Esophagus squamous epithelium (tissue), 5 donors: Measurements from ENCODE around the gene EDN3. TPM values are rescaled to one million over a fixed set of nuclear protein-coding genes. Genes with fewer than 3 reads are reported as not detected.

ENCODE experiments used
- DNase-seq: peaks from one replicate; lab custom pipeline; 2025; lab: John Stamatoyannopoulos, UW
- H3K27ac ChIP-seq, 4 donors: fragments of 200-600 bp; sonication (generic); one replicate each; pipeline ENCODE4 v1.5.1; 2016 to 2019; ENCODE audit warnings: mild to moderate bottlenecking in 1 of 4
- H3K27me3 ChIP-seq, 4 donors: fragments of 200-600 bp; sonication (generic); 1 replicate in 3 of 4; 2 replicates in 1 of 4; pipeline versions ENCODE4 v1.5.1 to v1.6.0; 2017 to 2021; ENCODE audit warnings: antibody characterized with exemption in 1 of 4
- H3K36me3 ChIP-seq, 3 donors: fragments of 200-600 bp; sonication (generic); one replicate each; pipeline ENCODE4 v1.5.1; 2016 to 2019
- H3K4me1 ChIP-seq, 3 donors: fragments of 200-600 bp; sonication (generic); one replicate each; pipeline ENCODE4 v1.5.1; 2017 to 2019
- H3K4me3 ChIP-seq, 4 donors: fragments of 200-600 bp; sonication (generic); 1 replicate in 3 of 4; 2 replicates in 1 of 4; pipeline ENCODE4 v1.5.1; 2016 to 2019; ENCODE audit warnings: mild to moderate bottlenecking in 2 of 4, moderate library complexity in 1 of 4
- H3K9me3 ChIP-seq, 3 donors: fragments of 200-600 bp; sonication (generic); one replicate each; pipeline ENCODE4 v1.5.1; 2016 to 2019
- CTCF ChIP-seq, 6 experiments: fragments of 450-650 bp in 4 of 6; fragments of 200-600 bp in 2 of 6; sonication (generic) in 2 of 6; IDR thresholded peaks; one replicate each; pipeline ENCODE4 v1.5.1; 2016 to 2019; ENCODE audit warnings: antibody characterized with exemption in 6 of 6, mild to moderate bottlenecking in 4 of 6, moderate library complexity in 4 of 6
- POLR2A ChIP-seq, 4 donors: fragments of 450-650 bp; IDR thresholded peaks; one replicate each; pipeline ENCODE4 v1.6.1; 2017; ENCODE audit warnings: antibody characterized with exemption in 4 of 4, mild to moderate bottlenecking in 4 of 4, moderate library complexity in 3 of 4
- WGBS, 2 donors: methylation state at CpG; one replicate each; pipeline ENCODE4 v1.1.5; 2018; 5-methylcytosine and 5-hydroxymethylcytosine counted together
- intact Hi-C: fragments of 100-400 bp; cut with DNase I; formaldehyde crosslinking; loops from one replicate; pipeline ENCODE4 v1.15.0; 2022
- total RNA-seq, 4 donors: library from RNA; depleted of rRNA; stranded (reverse); fragments of >200 nt; gene quantifications; one replicate each; pipeline ENCODE4 v1.1.0, GENCODE V29; 2016
- donor health status: DM: yes; HTN: yes; CAD: no.

The EDN3 gene
- total RNA-seq, 4 donors from 2014 or later, result 7.5 to 65.2 (median 16.6) TPM

- WGBS, 2 donors, result 82 to 89% methylated on average over 13 of the region's 13 CpGs
- DNase-seq, result no peak
- intact Hi-C loops, result no loop called here
Measured at GRCh38 chr20:59316911-59317731, 16.7 kb downstream of the EDN3 start.

DNA sequence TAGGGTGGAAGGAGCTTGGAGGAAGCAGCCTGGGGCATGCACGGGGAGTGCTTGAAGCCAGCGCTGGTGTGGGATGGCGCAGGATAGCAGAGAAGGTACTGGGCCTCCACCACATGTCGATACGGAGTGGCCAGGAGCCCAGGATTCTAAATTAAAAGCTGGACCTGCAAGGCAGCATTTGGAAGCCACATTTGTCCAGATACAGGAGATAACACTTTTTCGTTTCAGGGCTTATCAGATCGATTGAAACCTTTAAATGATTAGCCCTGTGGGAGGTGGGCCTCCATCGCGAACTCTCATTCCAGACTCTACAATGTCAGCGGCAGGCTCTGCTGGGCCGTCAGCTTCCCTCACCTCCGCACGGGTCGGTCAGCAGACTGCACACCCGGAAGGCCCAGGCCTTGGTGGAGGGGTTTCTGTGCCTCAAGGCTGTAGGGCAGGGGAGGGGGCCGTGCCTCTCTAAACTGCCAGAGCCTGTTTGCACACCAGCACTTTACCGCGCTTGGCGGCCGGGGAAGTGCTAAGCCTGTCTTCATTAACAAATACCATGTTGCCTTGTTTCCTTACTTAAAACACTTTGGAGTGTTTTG lies 17.9 kb downstream of the EDN3 start:
- intact Hi-C loops, result no loop called here
- H3K27me3 ChIP-seq, result no peaks in the 10 kb centered on the region
- H3K4me1 ChIP-seq, result peaks cover 0 to 37% (median 5%) of the 10 kb centered on the region in 3 donors
- peaks cover 0 to 51% (median 0%) of the 10 kb centered on the region in 3 donors for H3K36me3 ChIP-seq
- H3K9me3 ChIP-seq, result no peaks in the 10 kb centered on the region
- no peak for DNase-seq
- no peak overlapping the region for H3K27ac ChIP-seq
- H3K4me3 ChIP-seq, result no peak overlapping the region
- TF ChIP-seq POLR2A (IDR thresholded peaks at IDR 0.05) (no peak), CTCF (IDR thresholded peaks at IDR 0.05) (no peak)
- WGBS, 2 donors, result 82 to 89% methylated on average over 11 to 16 of the region's 20 CpGs

More at GRCh38 chr20:59316911-59317731, 16.7 kb downstream of the EDN3 start:
- TF ChIP-seq CTCF (IDR thresholded peaks at IDR 0.05) (no peak), POLR2A (IDR thresholded peaks at IDR 0.05) (no peak)
- Histone ChIP-seq H3K27me3 (no peaks in the 10 kb centered on the region), H3K4me1 (peaks cover 0 to 46% (median 5%) of the 10 kb centered on the region in 3 donors), H3K4me3 (no peak overlapping the region), H3K27ac (no peak overlapping the region), H3K36me3 (peaks cover 0 to 40% (median 0%) of the 10 kb centered on the region in 3 donors), H3K9me3 (no peaks in the 10 kb centered on the region)

DNA sequence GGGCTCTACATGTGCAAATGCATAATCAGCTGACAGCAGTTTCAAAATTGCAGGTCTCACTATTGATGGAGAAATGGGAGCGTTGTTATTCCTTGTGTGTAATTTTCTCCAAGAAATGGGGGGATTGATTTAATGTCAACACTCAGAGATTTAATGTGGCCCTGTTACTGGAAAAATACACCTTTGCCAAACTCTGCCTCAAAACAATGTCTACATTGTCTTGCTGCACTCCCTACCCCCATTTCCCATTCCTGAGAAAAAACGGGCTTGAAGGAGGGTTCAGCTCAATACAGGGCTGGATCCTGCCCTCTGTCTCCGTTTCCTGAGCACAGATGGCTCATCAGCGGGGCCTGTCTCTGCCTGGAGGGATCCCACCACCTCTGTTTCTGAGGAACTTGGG lies 18.4 kb downstream of the EDN3 start:
- Histone ChIP-seq H3K27me3 (no peaks in the 10 kb centered on the region), H3K27ac (no peak overlapping the region), H3K4me1 (peaks cover 0 to 36% (median 5%) of the 10 kb centered on the region in 3 donors), H3K36me3 (peaks cover 0 to 51% (median 0%) of the 10 kb centered on the region in 3 donors), H3K4me3 (no peak overlapping the region), H3K9me3 (no peaks in the 10 kb centered on the region)
- DNase-seq, result no peak
- TF ChIP-seq POLR2A (IDR thresholded peaks at IDR 0.05), result no peak
- 67 to 70% methylated on average over 1 to 3 of the region's 4 CpGs for WGBS, 2 donors
- intact Hi-C loops, result no loop called here

GRCh38 chr20:59320426-59320825 lies 20.0 kb downstream of the EDN3 start:
- no peak for DNase-seq
- H3K4me3 ChIP-seq, result no peak overlapping the region
- intact Hi-C loops, result no loop called here
- H3K4me1 ChIP-seq, result peaks cover 0 to 29% (median 0%) of the 10 kb centered on the region in 3 donors
- 80 to 87% methylated on average over 1 to 3 of the region's 10 CpGs for WGBS, 2 donors
- TF ChIP-seq CTCF (IDR thresholded peaks at IDR 0.05) (no peak), POLR2A (IDR thresholded peaks at IDR 0.05) (no peak)
- H3K27me3 ChIP-seq, result no peaks in the 10 kb centered on the region
- H3K36me3 ChIP-seq, result peaks cover 0 to 67% (median 0%) of the 10 kb centered on the region in 3 donors
- H3K9me3 ChIP-seq, result no peaks in the 10 kb centered on the region
- no peak overlapping the region for H3K27ac ChIP-seq

- Histone ChIP-seq H3K4me1 (peaks cover 0 to 23% (median 0%) of the 10 kb centered on the region in 3 donors), H3K27me3 (no peaks in the 10 kb centered on the region), H3K4me3 (no peak overlapping the region), H3K27ac (no peak overlapping the region), H3K9me3 (no peaks in the 10 kb centered on the region), H3K36me3 (peaks cover 0 to 70% (median 0%) of the 10 kb centered on the region in 3 donors)
- intact Hi-C loops, result no loop called here
- no peak for DNase-seq
- WGBS, 2 donors, result 79 to 86% methylated on average over 11 to 15 of the region's 16 CpGs
- no peak for TF ChIP-seq POLR2A (IDR thresholded peaks at IDR 0.05)
- TF ChIP-seq CTCF (IDR thresholded peaks at IDR 0.05), result no peak
Measured at GRCh38 chr20:59320854-59321647, 20.6 kb downstream of the EDN3 start.
